ENCODE measurements around the gene ZP3.
"Not testable (repeated sequence)": the region's sequence is repeated elsewhere in the genome, so short reads cannot be mapped to it uniquely, and the experiment has no call there.

The ZP3 gene

GRCh38 chr7:76407718-76408117 lies 17.0 kb upstream of the ZP3 start:
- no peak for DNase-seq

GRCh38 chr7:76408121-76408560 lies 16.6 kb upstream of the ZP3 start:
- no peak for DNase-seq

- no peak for DNase-seq
Observed at GRCh38 chr7:76409537-76409936, 15.2 kb upstream of the ZP3 start, which contains the start of gene SSC4D. SSC4D (minus strand) TSS chr7:76409697; CDS start chr7:76404439, 5,258 bp downstream.

GRCh38 chr7:76411626-76412025 lies 13.1 kb upstream of the ZP3 start:
- DNase-seq: no peak

GRCh38 chr7:76412249-76412648 lies 12.5 kb upstream of the ZP3 start:
- no peak for DNase-seq

- DNase-seq: not testable (repeated sequence)
Observed at GRCh38 chr7:76417654-76418310, 7.0 kb upstream of the ZP3 start.

- not testable (repeated sequence) for DNase-seq
Observed at GRCh38 chr7:76421097-76421496, 3.7 kb upstream of the ZP3 start.

- no peak for DNase-seq
Observed at GRCh38 chr7:76423666-76424412, 911 bp upstream of the ZP3 start.

GRCh38 chr7:76425156-76425555 lies 406 bp downstream of the ZP3 start:
- no peak for DNase-seq

GRCh38 chr7:76425558-76425957 lies 808 bp downstream of the ZP3 start:
- not testable (repeated sequence) for DNase-seq

GRCh38 chr7:76426246-76426645 lies 1.5 kb downstream of the ZP3 start:
- no peak for DNase-seq

- DNase-seq: no peak
Observed at GRCh38 chr7:76427635-76428034, 2.9 kb downstream of the ZP3 start.

- DNase-seq: no peak
Observed at GRCh38 chr7:76428149-76428823, 3.5 kb downstream of the ZP3 start.

- DNase-seq: no peak
Observed at GRCh38 chr7:76428868-76429805, 4.4 kb downstream of the ZP3 start.

- DNase-seq: no peak
Observed at GRCh38 chr7:76430211-76430610, 5.5 kb downstream of the ZP3 start.

GRCh38 chr7:76430836-76431235 lies 6.1 kb downstream of the ZP3 start:
- DNase-seq: no peak

- DNase-seq: peak; percentile 59
Observed at GRCh38 chr7:76437873-76438272, 13.1 kb downstream of the ZP3 start.

GRCh38 chr7:76439120-76439888 lies 14.6 kb downstream of the ZP3 start:
- DNase-seq: not testable (repeated sequence)

- DNase-seq: not testable (repeated sequence)
Observed at GRCh38 chr7:76440404-76440803, 15.7 kb downstream of the ZP3 start.

GRCh38 chr7:76441792-76442191 lies 17.0 kb downstream of the ZP3 start:
- DNase-seq: not testable (repeated sequence)

GRCh38 chr7:76442664-76443446 lies 18.1 kb downstream of the ZP3 start:
- not testable (repeated sequence) for DNase-seq

Data from NCI-H1092 (cell line).